Prostate gland (tissue), 2 donors: ENCODE measurements around the gene CACNA1D. TPM values are rescaled to one million over a fixed set of nuclear protein-coding genes. Genes with fewer than 3 reads are reported as not detected.

ENCODE experiments used
- DNase-seq: peaks from one replicate; pipeline ENCODE4 v3.0.0-alpha.2; 2019; ENCODE audit warnings: low spot score
- H3K27ac ChIP-seq, 2 donors: fragments of 200-600 bp; sonication (generic); 2 replicates each; pipeline ENCODE4 v1.5.1; 2017 to 2019
- H3K27me3 ChIP-seq: fragments of 200-600 bp; sonication (generic); replicated peaks from 2 replicates; pipeline ENCODE4 v1.5.1; 2019; ENCODE audit not compliant: insufficient read depth
- H3K36me3 ChIP-seq, 2 donors: fragments of 200-600 bp; sonication (generic); 1 replicate in 1 of 2; 2 replicates in 1 of 2; pipeline versions ENCODE4 v1.5.1 to v1.8.1; 2017 to 2019
- H3K4me1 ChIP-seq: fragments of 200-600 bp; sonication (generic); replicated peaks from 2 replicates; pipeline ENCODE4 v1.5.1; 2019
- H3K4me3 ChIP-seq, 2 donors: fragments of 200-600 bp; sonication (generic); 2 replicates each; pipeline ENCODE4 v1.5.1; 2017 to 2019
- H3K9me3 ChIP-seq: fragments of 200-600 bp; sonication (generic); 2 replicates; pipeline ENCODE4 v1.5.1; 2017
- POLR2A ChIP-seq: fragments of 450-650 bp; IDR thresholded peaks from one replicate; pipeline ENCODE4 v1.6.1; 2016; ENCODE audit warnings: antibody characterized with exemption, mild to moderate bottlenecking
- POLR2AphosphoS5 ChIP-seq: sonication (generic); formaldehyde crosslinking; IDR thresholded peaks from one replicate; pipeline ENCODE4 v1.6.1; 2017; ENCODE audit warnings: antibody characterized with exemption
- WGBS: methylation state at CpG from one replicate; pipeline ENCODE4 v1.1.5; 2018; 5-methylcytosine and 5-hydroxymethylcytosine counted together
- intact Hi-C: fragments of 100-400 bp; cut with DNase I; formaldehyde crosslinking; loops from one replicate; pipeline ENCODE4 v1.14.2; 2022
- total RNA-seq, 2 donors: library from RNA; depleted of rRNA; stranded (reverse); fragments of >200 nt; gene quantifications; one replicate each; pipeline ENCODE4 v1.1.0, GENCODE V29; 2016
- TF ChIP-seq, protein P1 (sequence below), 4 experiments: fragments of 200-600 bp in 2 of 4; fragments of 450-650 bp in 2 of 4; sonication (generic) in 2 of 4; IDR thresholded peaks; 1 replicate in 3 of 4; 2 replicates in 1 of 4; pipeline ENCODE4 v1.5.1; 2016 to 2019; ENCODE audit warnings: antibody characterized with exemption in 4 of 4, mild to moderate bottlenecking in 2 of 4, moderate library complexity in 2 of 4

CACNA1D gene
- total RNA-seq, 2 donors from 2014 or later: 15.5 to 45.1 TPM

DNA sequence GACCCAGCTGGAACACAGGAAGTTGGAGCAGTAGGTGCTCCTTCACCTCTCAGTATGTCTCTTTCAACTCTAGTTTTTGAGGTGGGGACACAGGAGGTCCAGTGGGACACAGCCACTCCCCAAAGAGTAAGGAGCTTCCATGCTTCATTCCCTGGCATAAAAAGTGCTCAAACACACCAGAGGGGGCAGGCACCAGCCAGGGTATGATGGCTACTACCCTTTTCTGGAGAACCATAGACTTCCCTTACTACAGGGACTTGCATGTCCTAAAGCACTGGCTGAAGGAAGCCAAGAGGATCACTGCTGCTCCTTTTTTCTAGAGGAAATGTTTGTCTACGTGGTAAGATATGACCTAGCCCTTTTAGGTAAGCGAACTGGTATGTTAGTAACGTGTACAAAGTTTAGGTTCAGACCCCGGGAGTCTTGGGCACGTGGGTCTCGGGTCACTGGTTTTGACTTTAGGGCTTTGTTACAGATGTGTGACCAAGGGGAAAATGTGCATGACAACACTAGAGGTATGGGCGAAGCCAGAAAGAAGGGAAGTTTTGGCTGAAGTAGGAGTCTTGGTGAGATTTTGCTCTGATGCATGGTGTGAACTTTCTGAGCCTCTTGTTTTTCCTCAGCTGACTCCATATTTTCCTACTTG is 363.8 kb downstream of the CACNA1D start:
- DNase-seq: no peak
- TF ChIP-seq, protein P1, sequence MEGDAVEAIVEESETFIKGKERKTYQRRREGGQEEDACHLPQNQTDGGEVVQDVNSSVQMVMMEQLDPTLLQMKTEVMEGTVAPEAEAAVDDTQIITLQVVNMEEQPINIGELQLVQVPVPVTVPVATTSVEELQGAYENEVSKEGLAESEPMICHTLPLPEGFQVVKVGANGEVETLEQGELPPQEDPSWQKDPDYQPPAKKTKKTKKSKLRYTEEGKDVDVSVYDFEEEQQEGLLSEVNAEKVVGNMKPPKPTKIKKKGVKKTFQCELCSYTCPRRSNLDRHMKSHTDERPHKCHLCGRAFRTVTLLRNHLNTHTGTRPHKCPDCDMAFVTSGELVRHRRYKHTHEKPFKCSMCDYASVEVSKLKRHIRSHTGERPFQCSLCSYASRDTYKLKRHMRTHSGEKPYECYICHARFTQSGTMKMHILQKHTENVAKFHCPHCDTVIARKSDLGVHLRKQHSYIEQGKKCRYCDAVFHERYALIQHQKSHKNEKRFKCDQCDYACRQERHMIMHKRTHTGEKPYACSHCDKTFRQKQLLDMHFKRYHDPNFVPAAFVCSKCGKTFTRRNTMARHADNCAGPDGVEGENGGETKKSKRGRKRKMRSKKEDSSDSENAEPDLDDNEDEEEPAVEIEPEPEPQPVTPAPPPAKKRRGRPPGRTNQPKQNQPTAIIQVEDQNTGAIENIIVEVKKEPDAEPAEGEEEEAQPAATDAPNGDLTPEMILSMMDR (IDR thresholded peaks at IDR 0.05): no peak
- no peak for TF ChIP-seq POLR2A
- no peak for TF ChIP-seq POLR2AphosphoS5
- Histone ChIP-seq H3K36me3 (no peaks in the 10 kb centered on the region), H3K4me3 (no peak overlapping the region), H3K4me1 (no peaks in the 10 kb centered on the region), H3K9me3 (no peaks in the 10 kb centered on the region), H3K27me3 (no peaks in the 10 kb centered on the region), H3K27ac (no peak overlapping the region)
- 91% methylated on average over 7 of the region's 7 CpGs for WGBS
- intact Hi-C loops: no loop called here

DNA sequence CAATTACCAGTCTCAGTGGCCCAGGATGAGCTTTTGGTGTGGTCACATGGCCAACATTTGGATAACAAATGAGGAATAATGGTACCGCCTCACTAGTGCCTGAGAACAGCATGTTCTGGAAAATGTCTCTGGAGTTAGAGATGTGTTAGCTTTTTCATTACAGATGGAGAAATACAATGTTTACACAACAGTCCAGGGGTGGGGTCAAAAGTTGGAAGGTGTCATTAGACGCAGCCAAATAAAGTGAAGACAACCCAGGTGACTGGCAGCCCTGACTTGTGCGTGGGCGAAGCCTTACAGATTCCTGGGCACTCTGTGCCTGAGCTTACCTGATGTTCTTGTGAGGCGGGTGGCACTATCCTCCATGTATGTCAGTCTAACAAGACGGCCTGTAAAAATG is 364.8 kb downstream of the CACNA1D start:
- Histone ChIP-seq H3K9me3 (no peaks in the 10 kb centered on the region), H3K36me3 (peaks cover 0 to 2% of the 10 kb centered on the region in 2 donors), H3K27me3 (no peaks in the 10 kb centered on the region), H3K27ac (no peak overlapping the region), H3K4me3 (no peak overlapping the region), H3K4me1 (no peaks in the 10 kb centered on the region)
- intact Hi-C loops: no loop called here
- TF ChIP-seq POLR2A: no peak
- TF ChIP-seq, protein P1 (IDR thresholded peaks at IDR 0.05): no peak
- no peak for TF ChIP-seq POLR2AphosphoS5
- no peak for DNase-seq
- whole genome bisulfite sequencing: 81% methylated on average over 6 of the region's 6 CpGs

DNA sequence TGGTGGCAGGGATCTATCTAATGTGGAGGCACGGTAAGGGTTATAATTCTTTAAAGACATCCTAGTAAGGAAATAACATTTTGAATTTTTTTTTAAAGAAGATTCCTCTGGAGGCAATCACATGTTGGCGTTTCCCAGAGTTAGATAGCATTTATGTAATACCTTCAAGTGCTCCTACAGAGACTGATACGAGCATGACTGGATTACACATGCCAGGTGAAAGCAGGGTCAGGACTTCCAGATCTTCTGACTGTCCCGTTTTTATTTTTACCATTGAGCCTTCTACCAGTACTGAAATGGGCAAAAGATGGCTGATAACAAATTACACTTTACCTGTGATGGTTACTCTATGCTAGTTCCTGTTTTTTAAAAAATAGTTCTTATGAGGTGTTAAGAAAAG is 365.8 kb downstream of the CACNA1D start:
- no peaks in the 10 kb centered on the region for H3K9me3 ChIP-seq
- intact Hi-C loops: no loop called here
- TF ChIP-seq POLR2A (no peak), POLR2AphosphoS5 (no peak)
- TF ChIP-seq, protein P1 (IDR thresholded peaks at IDR 0.05): no peak
- no peaks in the 10 kb centered on the region for H3K4me1 ChIP-seq
- DNase-seq: no peak
- no peak overlapping the region for H3K27ac ChIP-seq
- peaks cover 0 to 8% of the 10 kb centered on the region in 2 donors for H3K36me3 ChIP-seq
- WGBS: 85% methylated on average over 4 of the region's 4 CpGs
- no peaks in the 10 kb centered on the region for H3K27me3 ChIP-seq
- no peak overlapping the region for H3K4me3 ChIP-seq

DNA sequence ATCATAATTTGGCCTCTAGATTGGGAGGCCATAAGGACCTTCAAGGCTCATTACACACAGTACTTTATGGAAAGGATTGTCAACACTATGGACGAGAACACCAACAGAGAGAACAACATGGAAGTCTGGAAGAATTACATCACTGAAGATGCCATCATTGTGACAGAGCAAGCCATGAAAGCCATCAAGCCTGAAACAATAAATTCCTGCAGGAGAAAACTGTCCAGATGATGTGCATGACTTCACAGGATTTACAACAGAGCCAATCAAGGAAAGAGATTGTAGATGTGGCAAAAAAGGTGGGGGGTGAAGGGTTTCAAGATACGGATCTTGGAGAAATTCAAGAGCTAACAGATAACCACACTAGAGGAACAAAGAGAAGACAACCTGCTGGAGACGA is 367.8 kb downstream of the CACNA1D start:
- intact Hi-C loops: no loop called here
- Histone ChIP-seq H3K27ac (no peak overlapping the region), H3K27me3 (no peaks in the 10 kb centered on the region), H3K4me1 (no peaks in the 10 kb centered on the region), H3K4me3 (no peak overlapping the region), H3K9me3 (no peaks in the 10 kb centered on the region), H3K36me3 (peaks cover 0 to 8% of the 10 kb centered on the region in 2 donors)
- no peak for DNase-seq
- TF ChIP-seq POLR2A (no peak), POLR2AphosphoS5 (no peak)
- TF ChIP-seq, protein P1 (IDR thresholded peaks at IDR 0.05): no peak
- WGBS: 82% methylated on average over 3 of the region's 3 CpGs

DNA sequence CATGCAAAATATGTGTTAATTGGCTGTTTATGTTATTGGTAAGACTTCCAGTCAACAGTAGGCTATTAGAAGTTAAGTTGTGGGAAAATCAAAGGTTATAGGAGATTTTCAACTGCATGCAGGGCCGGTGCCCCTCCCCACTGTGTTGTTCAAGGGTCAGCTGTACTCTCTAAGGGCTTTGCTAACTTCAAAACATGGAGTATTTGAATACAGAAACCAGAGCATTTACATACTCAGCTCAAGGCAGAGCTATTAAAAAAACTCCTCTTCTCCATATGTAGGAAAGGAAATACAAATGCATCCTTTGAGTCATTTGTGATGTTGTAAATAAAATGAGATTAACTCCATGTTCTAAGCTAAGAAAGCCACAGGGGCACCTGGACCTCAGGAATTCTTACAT is 368.7 kb downstream of the CACNA1D start:
- no peak overlapping the region for H3K27ac ChIP-seq
- H3K27me3 ChIP-seq: no peaks in the 10 kb centered on the region
- TF ChIP-seq POLR2AphosphoS5: no peak
- TF ChIP-seq, protein P1 (IDR thresholded peaks at IDR 0.05): no peak
- no peak for TF ChIP-seq POLR2A
- no peaks in the 10 kb centered on the region for H3K9me3 ChIP-seq
- intact Hi-C loops: no loop called here
- 90% methylated on average over 1 of the region's 1 CpG for WGBS
- no peak for DNase-seq
- H3K36me3 ChIP-seq: peaks cover 0 to 8% of the 10 kb centered on the region in 2 donors
- no peaks in the 10 kb centered on the region for H3K4me1 ChIP-seq
- H3K4me3 ChIP-seq: no peak overlapping the region
